ENCODE data around the gene ELMO3. TPM values are rescaled to one million over a fixed set of nuclear protein-coding genes. Genes with fewer than 3 reads are reported as not detected.

Gene ELMO3
- total and polyA plus RNA-seq, 2 donors, result 2.7 to 6.4 TPM

GRCh38 chr16:67204076-67204475 lies 5.1 kb downstream of the ELMO3 start:
- Histone ChIP-seq H3K4me1 (ENCODE audit: insufficient read depth) (no peaks in the 10 kb centered on the region), H3K36me3 (ENCODE audit: insufficient read depth) (peaks cover 5% of the 10 kb centered on the region), H3K27ac (ENCODE audit: low read depth) (no peak overlapping the region), H3K4me3 (ENCODE audit: low read depth, low read length) (no peak overlapping the region)
- no peak for DNase-seq (ENCODE audit: extremely low spot score)
- 82% methylated on average over 4 of the region's 4 CpGs for WGBS

- H3K4me3 ChIP-seq (ENCODE audit: low read depth, low read length), result no peak overlapping the region
- H3K36me3 ChIP-seq (ENCODE audit: insufficient read depth), result peaks cover 5% of the 10 kb centered on the region
- 92% methylated on average over 8 of the region's 8 CpGs for WGBS
- DNase-seq (ENCODE audit: extremely low spot score), result no peak
- H3K4me1 ChIP-seq (ENCODE audit: insufficient read depth), result no peaks in the 10 kb centered on the region
- H3K27ac ChIP-seq (ENCODE audit: low read depth), result no peak overlapping the region
Measured at GRCh38 chr16:67206129-67206837, 7.4 kb downstream of the ELMO3 start.

- DNase-seq (ENCODE audit: extremely low spot score), result no peak
- peaks cover 5% of the 10 kb centered on the region for H3K36me3 ChIP-seq (ENCODE audit: insufficient read depth)
- no peaks in the 10 kb centered on the region for H3K4me1 ChIP-seq (ENCODE audit: insufficient read depth)
- WGBS, result 92% methylated on average over 3 of the region's 3 CpGs
- H3K27ac ChIP-seq (ENCODE audit: low read depth), result no peak overlapping the region
- H3K4me3 ChIP-seq (ENCODE audit: low read depth, low read length), result no peak overlapping the region
Measured at GRCh38 chr16:67206838-67207248, 7.9 kb downstream of the ELMO3 start.

GRCh38 chr16:67207249-67208091 lies 8.5 kb downstream of the ELMO3 start:
- no peak overlapping the region for H3K27ac ChIP-seq (ENCODE audit: low read depth)
- H3K4me3 ChIP-seq (ENCODE audit: low read depth, low read length), result no peak overlapping the region

GRCh38 chr16:67208154-67208896 lies 9.4 kb downstream of the ELMO3 start:
- Histone ChIP-seq H3K27ac (ENCODE audit: low read depth) (no peak overlapping the region), H3K4me3 (ENCODE audit: low read depth, low read length) (no peak overlapping the region), H3K4me1 (ENCODE audit: insufficient read depth) (no peaks in the 10 kb centered on the region), H3K36me3 (ENCODE audit: insufficient read depth) (no peaks in the 10 kb centered on the region)
- WGBS, result 93% methylated on average over 11 of the region's 11 CpGs
- no peak for DNase-seq (ENCODE audit: extremely low spot score)

More at GRCh38 chr16:67207249-67208091, 8.5 kb downstream of the ELMO3 start:
- DNase-seq (ENCODE audit: extremely low spot score), result no peak
- peaks cover 5% of the 10 kb centered on the region for H3K36me3 ChIP-seq (ENCODE audit: insufficient read depth)
- no peaks in the 10 kb centered on the region for H3K4me1 ChIP-seq (ENCODE audit: insufficient read depth)
- 74% methylated on average over 21 of the region's 21 CpGs for WGBS

- no peak overlapping the region for H3K4me3 ChIP-seq (ENCODE audit: low read depth, low read length)
- H3K27ac ChIP-seq (ENCODE audit: low read depth), result no peak overlapping the region
- H3K4me1 ChIP-seq (ENCODE audit: insufficient read depth), result no peaks in the 10 kb centered on the region
- WGBS, result 92% methylated on average over 8 of the region's 8 CpGs
- DNase-seq (ENCODE audit: extremely low spot score), result no peak
- H3K36me3 ChIP-seq (ENCODE audit: insufficient read depth), result no peaks in the 10 kb centered on the region
Measured at GRCh38 chr16:67209565-67209964, 10.6 kb downstream of the ELMO3 start.

- H3K36me3 ChIP-seq (ENCODE audit: insufficient read depth), result no peaks in the 10 kb centered on the region
- no peak for DNase-seq (ENCODE audit: extremely low spot score)
- H3K4me1 ChIP-seq (ENCODE audit: insufficient read depth), result no peaks in the 10 kb centered on the region
- H3K27ac ChIP-seq (ENCODE audit: low read depth), result no peak overlapping the region
- no peak overlapping the region for H3K4me3 ChIP-seq (ENCODE audit: low read depth, low read length)
- WGBS, result 85% methylated on average over 25 of the region's 25 CpGs
Measured at GRCh38 chr16:67210069-67210937, 11.4 kb downstream of the ELMO3 start.

GRCh38 chr16:67211674-67212073 lies 12.7 kb downstream of the ELMO3 start:
- Histone ChIP-seq H3K4me1 (ENCODE audit: insufficient read depth) (no peaks in the 10 kb centered on the region), H3K27ac (ENCODE audit: low read depth) (no peak overlapping the region), H3K4me3 (ENCODE audit: low read depth, low read length) (no peak overlapping the region), H3K36me3 (ENCODE audit: insufficient read depth) (no peaks in the 10 kb centered on the region)
- WGBS, result 83% methylated on average over 7 of the region's 7 CpGs
- no peak for DNase-seq (ENCODE audit: extremely low spot score)

- no peak overlapping the region for H3K27ac ChIP-seq (ENCODE audit: low read depth)
- H3K4me3 ChIP-seq (ENCODE audit: low read depth, low read length), result no peak overlapping the region
- no peaks in the 10 kb centered on the region for H3K36me3 ChIP-seq (ENCODE audit: insufficient read depth)
- no peak for DNase-seq (ENCODE audit: extremely low spot score)
- H3K4me1 ChIP-seq (ENCODE audit: insufficient read depth), result no peaks in the 10 kb centered on the region
Measured at GRCh38 chr16:67212766-67213165, 13.8 kb downstream of the ELMO3 start.

- Histone ChIP-seq H3K27ac (ENCODE audit: low read depth) (no peak overlapping the region), H3K4me1 (ENCODE audit: insufficient read depth) (no peaks in the 10 kb centered on the region), H3K4me3 (ENCODE audit: low read depth, low read length) (no peak overlapping the region), H3K36me3 (ENCODE audit: insufficient read depth) (no peaks in the 10 kb centered on the region)
- 78% methylated on average over 8 of the region's 8 CpGs for WGBS
- no peak for DNase-seq (ENCODE audit: extremely low spot score)
Measured at GRCh38 chr16:67213197-67214019, 14.5 kb downstream of the ELMO3 start.

GRCh38 chr16:67215706-67216105 lies 16.8 kb downstream of the ELMO3 start:
- Histone ChIP-seq H3K36me3 (ENCODE audit: insufficient read depth) (no peaks in the 10 kb centered on the region), H3K4me1 (ENCODE audit: insufficient read depth) (no peaks in the 10 kb centered on the region), H3K4me3 (ENCODE audit: low read depth, low read length) (no peak overlapping the region), H3K27ac (ENCODE audit: low read depth) (no peak overlapping the region)
- no peak for DNase-seq (ENCODE audit: extremely low spot score)
- 69% methylated on average over 5 of the region's 5 CpGs for WGBS

Measured in urinary bladder (tissue), 4 donors.